ENCODE data around the gene PHKG2. TPM values are rescaled to one million over a fixed set of nuclear protein-coding genes. Genes with fewer than 3 reads are reported as not detected.

The PHKG2 gene
- total and polyA plus RNA-seq, 2 donors from 2014 or later = 27.8 to 34.9 TPM

DNA sequence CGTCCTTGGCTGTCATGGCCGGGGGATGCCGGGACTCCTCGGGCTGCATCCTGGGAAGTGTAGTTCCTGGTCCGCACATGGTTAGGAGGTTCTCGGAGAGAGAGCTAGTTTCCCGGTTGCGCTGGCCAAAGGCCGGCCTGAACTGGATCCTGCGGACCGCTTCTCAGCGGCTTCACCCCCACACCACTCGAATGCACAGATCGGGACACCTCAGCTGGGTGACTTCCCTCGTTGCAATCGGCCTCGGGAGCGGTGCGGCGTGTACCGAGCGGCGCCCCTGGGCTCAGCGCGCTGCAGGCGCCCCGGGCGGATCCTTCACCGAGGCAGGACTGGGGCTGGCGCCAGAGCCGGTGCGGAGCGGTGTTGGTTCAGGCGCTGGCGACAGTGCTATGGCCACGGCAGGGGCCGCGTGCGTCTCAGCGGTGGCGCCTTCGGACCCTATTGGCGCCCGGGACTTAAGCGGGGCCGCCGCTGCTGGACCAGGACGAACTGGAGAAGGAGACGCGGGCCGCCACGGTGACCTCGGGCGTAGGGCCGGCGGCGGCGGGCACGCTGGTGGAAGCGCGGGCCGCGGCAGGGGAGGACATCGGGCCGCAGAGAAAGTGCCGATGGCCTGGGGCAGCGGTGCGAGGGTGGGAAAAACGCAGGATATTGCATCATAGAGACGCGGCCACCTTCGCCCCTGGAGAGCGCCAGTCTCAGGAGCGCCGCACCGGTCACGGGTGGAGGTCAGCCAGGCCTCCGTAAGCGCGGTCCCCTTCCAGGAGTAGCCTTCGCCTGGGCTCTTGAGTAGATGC lies 27.4 kb downstream of the PHKG2 start:
- no peak for FAIRE-seq
- Histone ChIP-seq H3K4me3 (ENCODE audit: low read length in 3 of 3) (peak overlapping the region; percentile 66 to 75 (median 69)), H3K27me3 (ENCODE audit: control insufficient read depth, insufficient read depth, low read length) (no peaks in the 10 kb centered on the region), H3K4me1 (ENCODE audit: control insufficient read depth in 2 of 3, insufficient read depth in 2 of 3, low read depth in 1 of 3, low read length in 3 of 3) (peaks cover 0 to 10% (median 2%) of the 10 kb centered on the region in 3 donors), H3K27ac (ENCODE audit: low read depth in 2 of 2, low read length in 2 of 2) (peak overlapping the region; percentile 92 to 95), H3K9me3 (ENCODE audit: control insufficient read depth in 2 of 3, insufficient read depth in 1 of 3, low read length in 3 of 3) (no peaks in the 10 kb centered on the region), H3K9ac (ENCODE audit: low read length in 3 of 3) (peak overlapping the region; percentile 38 to 74 (median 53)), H3K36me3 (ENCODE audit: control insufficient read depth in 2 of 3, insufficient read depth in 3 of 3, low read length in 3 of 3) (peaks cover 0 to 27% (median 18%) of the 10 kb centered on the region in 3 donors)
- no peak for TF ChIP-seq CTCF (IDR thresholded peaks at IDR 0.05; ENCODE audit: borderline replicate concordance, extremely low read depth, insufficient read depth)
- intact Hi-C loops (cut with DNase I) = no loop called here
- peak; percentile 90 to 96 (median 94) for DNase-seq

GRCh38 chr16:30777591-30778297 lies 29.5 kb downstream of the PHKG2 start:
- H3K4me1 ChIP-seq (ENCODE audit: control insufficient read depth in 2 of 3, insufficient read depth in 2 of 3, low read depth in 1 of 3, low read length in 3 of 3) = peaks cover 0 to 10% (median 2%) of the 10 kb centered on the region in 3 donors
- intact Hi-C loops (cut with DNase I) = no loop called here
- no peaks in the 10 kb centered on the region for H3K9me3 ChIP-seq (ENCODE audit: control insufficient read depth in 2 of 3, insufficient read depth in 1 of 3, low read length in 3 of 3)
- DNase-seq (peak in 4 of 5 donors; percentile 33 to 61 (median 44)), FAIRE-seq (no peak)
- H3K27me3 ChIP-seq (ENCODE audit: control insufficient read depth, insufficient read depth, low read length) = no peaks in the 10 kb centered on the region
- H3K9ac ChIP-seq (ENCODE audit: low read length in 3 of 3) = no peak overlapping the region
- TF ChIP-seq CTCF (IDR thresholded peaks at IDR 0.05; ENCODE audit: borderline replicate concordance, extremely low read depth, insufficient read depth) = no peak
- H3K27ac ChIP-seq (ENCODE audit: low read depth in 2 of 2, low read length in 2 of 2) = no peak overlapping the region
- H3K4me3 ChIP-seq (ENCODE audit: low read length in 3 of 3) = no peak overlapping the region
- peaks cover 0 to 12% (median 4%) of the 10 kb centered on the region in 3 donors for H3K36me3 ChIP-seq (ENCODE audit: control insufficient read depth in 2 of 3, insufficient read depth in 3 of 3, low read length in 3 of 3)

DNA sequence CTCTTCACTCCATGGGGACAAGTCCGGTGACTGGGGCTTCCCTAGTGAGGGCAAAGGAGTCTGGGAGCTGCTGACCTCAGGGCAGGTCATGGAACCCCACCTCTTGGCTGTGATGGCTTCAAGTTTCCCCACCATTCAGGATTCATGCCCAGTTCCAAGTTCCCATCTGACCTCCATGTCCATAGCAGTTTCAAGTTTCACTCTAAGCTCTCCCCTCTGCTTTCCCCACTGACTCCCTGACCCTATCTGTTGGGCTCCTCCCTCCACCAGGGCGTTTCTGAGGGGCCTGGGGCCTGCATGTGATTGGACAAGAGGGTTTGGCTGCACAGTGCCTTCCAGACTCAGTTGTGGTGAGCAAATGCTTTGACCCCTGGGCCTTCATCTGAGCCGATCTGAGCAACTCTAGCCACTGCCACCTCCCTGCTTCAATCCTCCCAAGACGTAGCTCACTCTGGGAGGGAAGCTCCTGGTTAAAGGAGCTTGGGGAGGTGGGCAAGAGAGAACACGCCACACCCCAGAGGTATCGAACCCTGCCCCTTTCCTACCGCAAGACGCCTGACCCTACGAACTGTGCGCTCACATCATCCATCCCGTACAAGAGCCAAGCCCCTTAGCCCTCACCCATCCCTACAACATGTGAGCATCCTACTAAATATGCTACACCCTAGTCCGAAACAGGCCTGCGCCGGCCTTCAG lies 30.5 kb downstream of the PHKG2 start:
- no peak overlapping the region for H3K4me3 ChIP-seq (ENCODE audit: low read length in 3 of 3)
- no peaks in the 10 kb centered on the region for H3K9me3 ChIP-seq (ENCODE audit: control insufficient read depth in 2 of 3, insufficient read depth in 1 of 3, low read length in 3 of 3)
- peak in 4 of 5 donors; percentile 33 to 65 (median 48) for DNase-seq
- FAIRE-seq = no peak
- H3K36me3 ChIP-seq (ENCODE audit: control insufficient read depth in 2 of 3, insufficient read depth in 3 of 3, low read length in 3 of 3) = peaks cover 0 to 11% (median 5%) of the 10 kb centered on the region in 3 donors
- no peak for TF ChIP-seq CTCF (IDR thresholded peaks at IDR 0.05; ENCODE audit: borderline replicate concordance, extremely low read depth, insufficient read depth)
- no peaks in the 10 kb centered on the region for H3K27me3 ChIP-seq (ENCODE audit: control insufficient read depth, insufficient read depth, low read length)
- intact Hi-C loops (cut with DNase I) = no loop called here
- H3K27ac ChIP-seq (ENCODE audit: low read depth in 2 of 2, low read length in 2 of 2) = no peak overlapping the region
- no peak overlapping the region for H3K9ac ChIP-seq (ENCODE audit: low read length in 3 of 3)
- peaks cover 0 to 10% (median 2%) of the 10 kb centered on the region in 3 donors for H3K4me1 ChIP-seq (ENCODE audit: control insufficient read depth in 2 of 3, insufficient read depth in 2 of 3, low read depth in 1 of 3, low read length in 3 of 3)

Data from kidney (tissue), 14 donors.